Endometrial microvascular endothelial cells (primary cell): ENCODE results near the gene NEFH. TPM values are rescaled to one million over a fixed set of nuclear protein-coding genes. Genes with fewer than 3 reads are reported as not detected.

ENCODE experiments used
- in situ Hi-C: cut with HindIII; loops from 2 replicates; pipeline ENCODE4 v1.10.0; 2017; ENCODE audit warnings: low sequenced_read_pairs, low pct_unique_long_range_greater_than_20kb; ENCODE audit errors: inconsistent ontology term
- total RNA-seq: library from RNA; depleted of rRNA; stranded (reverse); fragments of >200 nt; gene quantifications from one replicate; pipeline ENCODE4 v1.2.3, GENCODE V29; 2015; ENCODE audit errors: inconsistent ontology term

Gene NEFH
- total RNA-seq, 1 donor from 2014 or later = 0.93 TPM

DNA sequence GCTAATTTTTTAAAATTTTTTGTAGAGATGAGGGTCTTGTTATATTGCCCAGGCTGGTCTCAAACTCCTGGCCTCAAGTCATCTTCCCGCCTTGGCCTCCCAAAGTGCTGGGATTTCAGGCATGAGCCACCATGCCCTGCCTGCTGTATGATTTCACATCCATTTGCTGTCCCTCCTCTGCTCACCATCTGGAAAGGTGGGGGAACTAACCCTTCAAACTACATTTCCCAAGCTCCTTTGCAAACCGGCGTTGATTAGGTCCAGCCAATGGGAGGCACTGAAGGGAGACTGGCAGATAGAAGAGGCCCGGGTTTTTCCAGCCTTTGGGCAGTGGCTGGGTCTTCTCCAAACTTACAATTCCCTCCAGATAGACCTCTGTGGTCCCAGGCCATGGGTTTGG is 22.3 kb upstream of the NEFH start:
- in situ Hi-C loops = no loop called here

DNA sequence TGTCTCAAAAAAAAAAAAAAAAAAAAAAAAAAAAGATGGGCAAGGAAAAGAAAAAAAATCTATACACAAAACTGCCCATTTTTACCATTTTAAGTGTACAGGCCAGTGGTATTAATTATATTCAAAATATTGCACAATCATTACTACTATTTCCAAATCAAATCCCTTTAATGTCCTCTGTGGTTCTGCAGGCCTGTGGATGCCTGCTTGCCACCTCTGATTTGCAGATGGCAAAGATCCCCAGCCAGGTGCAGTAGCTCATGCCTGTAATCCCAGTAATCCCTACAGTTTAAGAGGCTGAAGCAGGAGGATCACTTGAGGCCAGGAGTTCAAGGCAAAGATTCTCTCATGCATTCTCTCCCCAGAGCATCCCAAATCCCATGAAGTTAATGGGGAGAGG is 21.5 kb upstream of the NEFH start:
- in situ Hi-C loops = no loop called here

DNA sequence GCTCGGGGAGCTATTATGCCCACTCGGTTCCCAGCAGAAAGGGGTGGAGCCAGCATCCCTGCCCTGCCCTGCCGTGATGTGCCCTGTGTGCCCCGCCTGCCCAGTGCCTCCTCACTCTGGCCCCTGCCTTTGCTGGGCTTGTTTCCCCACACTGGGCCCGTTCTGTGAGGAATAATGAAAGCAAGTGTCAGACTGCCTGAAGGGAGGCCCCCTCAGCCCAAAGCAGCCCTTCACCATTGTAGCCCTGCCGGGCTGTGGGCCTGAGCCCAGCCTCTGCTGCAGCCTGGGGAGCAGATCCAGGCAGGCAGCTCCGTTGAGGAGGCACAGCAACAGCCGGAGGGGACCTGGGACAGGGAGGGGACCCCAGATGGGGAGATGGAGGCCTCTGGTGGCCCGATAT is 20.2 kb upstream of the NEFH start:
- in situ Hi-C loops = no loop called here

DNA sequence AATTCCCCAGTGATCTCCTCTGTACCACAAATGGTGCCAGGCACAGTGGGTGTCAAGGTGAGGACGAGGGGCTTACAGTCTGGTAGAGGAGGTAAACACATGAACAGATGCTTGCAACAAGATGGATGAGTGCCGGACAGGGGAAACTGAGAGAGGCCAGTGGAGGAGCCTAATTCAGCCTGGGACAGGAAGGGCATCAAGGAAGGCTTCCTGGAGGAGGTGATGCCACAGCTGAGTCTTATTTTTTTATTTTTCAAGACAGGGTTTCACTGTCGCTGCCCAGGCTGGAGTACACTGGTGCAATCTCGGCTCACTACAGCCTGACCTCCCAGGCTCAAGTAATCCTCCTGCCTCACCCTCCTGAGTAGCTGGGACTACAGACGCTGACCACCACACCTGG is 18.8 kb upstream of the NEFH start:
- in situ Hi-C loops = no loop called here

DNA sequence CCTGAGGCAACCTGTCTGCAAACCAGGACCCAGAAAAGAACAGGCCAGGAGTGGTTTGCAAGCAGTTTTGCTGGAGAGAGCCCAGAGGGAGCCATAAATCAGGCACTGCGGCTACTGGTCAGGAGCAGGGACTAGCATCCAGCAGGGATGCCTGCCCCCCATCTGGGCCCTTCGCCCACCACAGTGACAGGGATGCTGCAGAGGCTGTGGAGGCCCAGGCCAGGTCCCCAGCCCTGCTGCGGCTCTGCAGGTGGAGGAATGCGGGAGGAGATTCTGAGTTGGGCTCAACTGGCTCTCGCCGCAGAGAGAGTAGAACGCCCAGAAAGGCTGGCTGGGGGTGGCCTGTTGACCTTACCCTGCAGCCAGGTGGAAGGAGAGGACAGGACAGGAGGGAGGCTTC is 16.4 kb upstream of the NEFH start:
- in situ Hi-C loops = no loop called here

DNA sequence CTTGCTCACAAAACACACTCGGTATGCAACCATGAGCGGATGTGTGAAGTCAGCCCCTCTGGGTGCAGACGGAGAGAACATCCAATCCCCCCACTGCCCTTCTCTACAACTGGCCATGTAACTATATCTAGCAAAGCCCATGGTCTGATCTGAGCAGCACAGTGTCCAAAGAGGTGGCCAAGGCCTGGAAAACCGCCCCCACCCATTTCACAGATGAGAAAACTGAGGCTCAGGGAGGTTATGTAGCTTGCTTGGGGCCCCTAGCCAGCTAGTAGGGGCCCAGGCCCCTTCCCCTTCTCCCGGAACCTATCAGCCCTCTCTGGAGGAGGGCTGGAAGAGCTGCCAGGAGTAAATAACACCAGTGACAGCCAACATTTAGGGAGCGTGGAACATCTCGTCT is 15.4 kb upstream of the NEFH start:
- in situ Hi-C loops = no loop called here

DNA sequence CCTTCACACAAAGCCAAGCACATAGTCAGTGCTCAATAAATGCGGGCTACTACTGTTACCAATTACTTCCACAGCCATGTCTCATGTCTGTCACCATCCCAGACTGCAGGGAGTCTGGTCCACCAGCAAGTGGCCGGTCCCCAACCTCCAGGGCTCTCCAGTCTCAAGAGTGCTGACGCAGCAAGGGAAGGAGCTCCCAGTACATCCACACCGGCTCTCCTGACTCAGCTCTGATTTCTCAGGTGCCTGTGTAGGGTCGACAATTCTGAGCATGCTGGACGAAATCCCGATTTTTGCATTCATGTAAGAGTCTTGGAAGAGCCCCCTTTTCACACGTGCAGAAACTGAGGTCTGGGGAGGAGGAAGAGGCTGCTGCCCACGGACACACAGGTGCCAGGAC is 10.3 kb upstream of the NEFH start:
- in situ Hi-C loops = no loop called here

DNA sequence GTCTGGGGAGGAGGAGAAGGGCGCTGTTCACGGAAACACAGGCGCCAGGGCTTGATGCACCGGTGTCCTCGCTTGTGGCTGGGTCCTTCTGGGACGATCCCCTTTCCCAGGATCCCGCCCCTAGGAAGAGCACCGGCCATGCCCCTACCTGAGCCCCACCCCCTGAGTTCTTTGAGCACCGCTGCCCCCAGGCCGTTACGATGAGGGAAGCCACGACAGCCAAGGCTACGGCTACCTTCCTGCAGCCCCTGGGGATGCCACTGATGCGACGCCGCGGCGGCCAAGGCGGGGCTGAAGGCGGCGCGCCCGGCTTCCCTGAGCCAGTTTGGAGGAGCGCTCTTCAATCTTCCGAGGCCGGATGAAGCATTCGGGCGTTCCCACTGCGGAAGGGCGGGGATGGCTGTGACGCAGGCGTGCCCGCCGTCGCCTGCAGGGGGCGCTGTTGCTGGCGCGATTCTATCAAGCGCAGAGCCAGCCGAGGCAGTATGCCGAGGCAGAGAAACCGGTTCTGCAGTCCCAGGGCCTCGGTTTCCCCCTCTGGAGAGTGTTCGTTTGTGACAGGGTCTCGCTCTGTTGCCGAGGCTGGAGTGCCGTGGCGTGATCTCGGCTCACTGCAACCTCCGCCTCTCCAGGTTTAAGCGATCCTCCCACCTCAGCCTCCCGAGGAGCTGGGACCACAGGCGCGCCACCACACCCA is 9.7 kb upstream of the NEFH start:
- in situ Hi-C loops = no loop called here

DNA sequence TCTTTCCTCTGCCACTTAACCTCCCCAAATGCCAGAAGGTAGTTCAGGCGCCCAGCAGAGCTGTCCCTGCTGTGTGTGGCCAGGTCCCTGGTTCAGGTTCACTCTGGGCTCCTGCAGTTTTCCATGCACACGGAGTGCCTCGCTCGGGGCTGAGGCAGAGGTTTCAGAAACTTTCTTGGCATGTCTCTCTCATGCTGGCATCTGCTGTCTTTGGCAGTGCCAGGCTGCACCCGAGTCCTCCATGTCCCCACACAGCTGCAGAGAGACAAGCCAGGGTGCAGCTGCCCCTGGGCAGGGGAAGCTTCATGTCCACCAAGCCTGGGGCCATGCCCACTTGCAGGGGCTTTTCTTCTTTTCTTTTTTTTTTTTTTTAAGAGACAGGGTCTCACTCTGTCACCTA is 7.0 kb upstream of the NEFH start:
- in situ Hi-C loops = no loop called here

DNA sequence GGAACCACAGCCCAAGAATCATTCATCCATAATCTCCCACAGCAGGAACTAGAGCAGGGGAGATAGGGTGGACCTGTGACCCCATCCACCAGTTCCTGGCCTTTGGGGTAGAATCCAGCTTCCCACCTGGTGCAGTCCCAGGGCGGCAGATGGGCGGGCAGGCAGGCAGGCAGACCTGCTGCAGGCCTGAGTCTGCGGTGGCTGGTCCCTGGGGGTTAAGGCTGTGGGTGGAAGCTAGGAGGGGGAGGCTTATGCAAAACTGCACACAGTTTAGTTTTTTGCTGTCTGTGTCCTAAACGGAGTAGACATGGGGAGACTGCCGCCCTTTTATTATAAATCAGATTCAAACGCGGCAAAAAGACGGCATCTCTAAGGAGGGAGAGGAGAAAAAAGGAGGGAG is 4.5 kb upstream of the NEFH start:
- in situ Hi-C loops = no loop called here

DNA sequence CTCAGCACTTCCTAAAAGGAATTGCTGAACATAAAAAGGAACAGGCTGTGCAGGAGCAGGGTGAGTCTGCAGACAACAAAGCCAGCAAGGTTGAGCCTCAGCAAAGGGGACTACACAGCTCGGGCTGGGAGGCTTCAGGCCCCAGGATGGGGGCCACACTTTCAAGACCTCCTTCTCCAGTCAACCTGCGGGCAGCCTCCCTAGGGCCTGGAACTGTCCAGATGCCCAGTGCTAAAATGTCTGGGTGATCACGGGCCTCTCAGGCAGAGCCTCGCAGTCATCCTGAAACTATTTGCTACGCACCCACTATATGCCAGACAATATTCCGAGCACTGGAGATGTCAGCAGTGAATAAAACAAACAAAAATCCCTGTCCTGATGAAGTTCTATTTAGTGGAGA is 3.9 kb upstream of the NEFH start:
- in situ Hi-C loops = no loop called here

DNA sequence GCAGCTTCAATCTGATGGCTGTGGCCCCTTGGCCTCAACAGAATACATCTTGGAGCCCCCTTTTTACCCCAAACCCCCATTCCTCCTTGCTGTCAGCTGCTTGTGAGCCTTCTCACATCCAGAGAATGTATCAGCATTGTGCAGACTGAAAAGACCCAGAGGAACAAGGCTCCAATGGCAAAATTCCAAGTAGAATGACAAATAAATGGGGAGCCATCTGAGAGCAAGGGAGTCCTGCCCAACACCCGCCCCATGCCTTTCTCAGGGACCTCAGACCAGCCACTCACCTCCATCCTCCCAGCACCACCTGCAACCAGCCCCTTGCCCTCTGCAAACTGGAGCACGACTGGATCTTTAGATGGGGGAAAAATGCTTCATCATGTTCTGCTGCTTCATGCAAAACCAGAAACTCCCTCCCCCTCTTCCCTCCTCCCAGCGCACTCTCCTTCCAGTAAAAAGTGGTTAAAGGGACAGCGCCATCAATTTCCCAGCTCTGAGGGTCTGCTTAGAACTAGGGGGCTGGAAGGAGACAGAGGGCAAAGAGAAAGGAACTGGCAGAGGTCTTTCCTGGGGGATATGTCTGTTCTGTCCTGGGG is 2.2 kb upstream of the NEFH start:
- in situ Hi-C loops = no loop called here

DNA sequence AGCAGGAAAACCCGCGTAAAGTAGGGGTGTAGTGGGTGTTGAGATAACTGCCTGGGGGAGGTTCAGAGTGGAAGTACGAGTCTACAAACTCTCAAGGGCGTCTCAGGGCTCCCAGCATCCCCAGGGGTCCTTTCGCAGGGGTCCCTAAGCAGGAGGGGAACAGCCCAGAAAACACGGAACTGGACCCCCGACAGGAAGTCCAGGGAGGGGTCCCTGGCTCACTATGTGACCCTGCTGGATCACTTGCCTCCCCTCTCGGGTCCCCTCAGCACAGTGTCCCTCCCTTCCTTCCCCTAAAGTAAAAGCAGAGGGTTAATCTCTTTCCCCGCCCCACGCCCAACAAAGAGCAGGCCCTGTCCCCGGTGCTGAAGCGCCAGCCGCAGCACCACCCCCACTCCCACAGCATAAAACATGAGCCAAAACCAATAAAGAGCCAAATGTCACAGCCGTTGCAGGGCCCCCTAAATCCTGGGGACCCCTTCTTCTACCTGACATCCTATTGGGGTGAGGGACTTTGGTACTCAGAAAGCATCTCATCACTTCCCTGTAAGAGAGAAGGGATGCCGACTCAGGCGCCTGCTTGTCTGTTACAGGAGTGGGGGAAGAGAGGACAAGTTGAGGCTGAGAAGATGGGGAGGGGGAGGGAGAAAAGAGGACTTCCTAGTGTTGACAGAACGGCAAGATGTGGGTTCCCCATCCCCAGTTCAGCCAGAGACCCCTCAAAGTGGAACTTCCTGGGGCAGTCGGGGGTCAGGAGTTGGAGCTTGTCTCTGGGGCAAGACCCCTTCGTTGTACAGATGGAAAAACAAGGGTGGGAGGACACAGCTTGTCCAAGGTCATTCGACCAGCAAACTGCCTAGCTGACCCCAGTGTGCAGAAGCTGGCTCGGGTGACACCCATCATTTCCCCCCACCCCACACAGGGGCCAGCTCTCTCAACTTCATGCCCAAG is 1.4 kb upstream of the NEFH start:
- in situ Hi-C loops = no loop called here

DNA sequence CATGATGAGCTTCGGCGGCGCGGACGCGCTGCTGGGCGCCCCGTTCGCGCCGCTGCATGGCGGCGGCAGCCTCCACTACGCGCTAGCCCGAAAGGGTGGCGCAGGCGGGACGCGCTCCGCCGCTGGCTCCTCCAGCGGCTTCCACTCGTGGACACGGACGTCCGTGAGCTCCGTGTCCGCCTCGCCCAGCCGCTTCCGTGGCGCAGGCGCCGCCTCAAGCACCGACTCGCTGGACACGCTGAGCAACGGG is 169 bp downstream of the NEFH start:
- in situ Hi-C loops = no loop called here

DNA sequence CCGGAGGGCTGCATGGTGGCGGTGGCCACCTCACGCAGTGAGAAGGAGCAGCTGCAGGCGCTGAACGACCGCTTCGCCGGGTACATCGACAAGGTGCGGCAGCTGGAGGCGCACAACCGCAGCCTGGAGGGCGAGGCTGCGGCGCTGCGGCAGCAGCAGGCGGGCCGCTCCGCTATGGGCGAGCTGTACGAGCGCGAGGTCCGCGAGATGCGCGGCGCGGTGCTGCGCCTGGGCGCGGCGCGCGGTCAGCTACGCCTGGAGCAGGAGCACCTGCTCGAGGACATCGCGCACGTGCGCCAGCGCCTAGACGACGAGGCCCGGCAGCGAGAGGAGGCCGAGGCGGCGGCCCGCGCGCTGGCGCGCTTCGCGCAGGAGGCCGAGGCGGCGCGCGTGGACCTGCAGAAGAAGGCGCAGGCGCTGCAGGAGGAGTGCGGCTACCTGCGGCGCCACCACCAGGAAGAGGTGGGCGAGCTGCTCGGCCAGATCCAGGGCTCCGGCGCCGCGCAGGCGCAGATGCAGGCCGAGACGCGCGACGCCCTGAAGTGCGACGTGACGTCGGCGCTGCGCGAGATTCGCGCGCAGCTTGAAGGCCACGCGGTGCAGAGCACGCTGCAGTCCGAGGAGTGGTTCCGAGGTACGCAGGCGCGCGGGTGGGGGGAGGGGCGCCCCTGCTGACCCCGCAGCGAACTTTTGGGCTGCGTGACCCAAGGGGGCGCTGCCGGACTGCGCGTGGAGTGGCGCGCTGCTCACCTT is 670 bp downstream of the NEFH start:
- in situ Hi-C loops = no loop called here

DNA sequence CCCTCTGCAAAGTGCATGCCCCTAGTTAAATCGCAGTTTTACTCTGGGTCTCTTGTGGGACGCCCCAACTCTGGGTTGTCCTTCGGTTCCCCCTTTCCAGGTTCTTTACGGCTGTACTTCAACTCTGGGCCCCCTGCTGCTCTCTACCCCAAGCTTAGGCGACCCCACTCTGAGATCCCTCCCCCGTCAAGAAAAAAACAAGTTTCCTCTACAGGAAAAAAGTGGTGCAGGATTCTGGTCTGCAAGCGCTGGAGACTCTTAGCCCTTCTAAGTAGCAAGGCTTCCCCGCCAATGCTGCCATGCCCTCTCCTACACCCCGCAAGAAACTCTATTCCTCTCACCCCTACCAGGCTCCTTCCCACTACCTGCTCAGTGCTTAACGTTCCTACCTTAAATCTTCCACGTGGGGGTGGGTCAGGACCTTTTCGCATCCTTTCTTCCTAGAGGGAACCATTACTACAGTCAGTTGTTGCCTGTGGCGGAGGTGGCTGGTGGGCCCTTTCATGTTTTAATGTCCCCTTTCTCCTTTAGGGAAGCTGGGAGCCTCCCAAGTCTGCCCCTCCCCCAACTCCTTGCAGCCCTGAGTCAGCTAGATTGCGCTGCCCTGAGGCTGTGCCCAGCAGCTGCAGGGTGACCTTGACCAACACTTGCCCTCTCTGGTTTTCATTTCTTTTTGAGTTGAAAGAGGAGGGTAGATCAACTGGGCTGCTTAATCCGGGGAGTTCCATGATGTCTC is 1.4 kb downstream of the NEFH start:
- in situ Hi-C loops = no loop called here

DNA sequence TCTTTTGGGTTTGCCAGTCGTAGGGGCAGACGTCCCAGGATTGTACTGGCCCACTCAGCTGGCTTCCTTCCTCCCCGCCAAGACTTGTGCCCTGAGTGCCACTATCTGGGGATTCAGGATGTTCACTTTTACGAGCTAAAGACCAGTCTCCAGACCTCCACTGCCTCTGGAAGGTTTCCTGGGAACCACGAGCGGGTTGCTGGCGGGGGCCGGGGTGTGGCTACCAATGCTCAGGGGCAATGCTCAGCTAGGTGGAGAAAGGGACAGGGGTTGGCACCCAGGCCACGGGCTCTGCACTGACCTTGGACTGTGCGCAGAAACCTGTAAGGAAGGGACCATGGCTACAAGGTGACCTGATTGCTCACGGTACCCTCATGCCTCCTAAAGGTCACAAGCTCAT is 2.2 kb downstream of the NEFH start:
- in situ Hi-C loops = no loop called here

DNA sequence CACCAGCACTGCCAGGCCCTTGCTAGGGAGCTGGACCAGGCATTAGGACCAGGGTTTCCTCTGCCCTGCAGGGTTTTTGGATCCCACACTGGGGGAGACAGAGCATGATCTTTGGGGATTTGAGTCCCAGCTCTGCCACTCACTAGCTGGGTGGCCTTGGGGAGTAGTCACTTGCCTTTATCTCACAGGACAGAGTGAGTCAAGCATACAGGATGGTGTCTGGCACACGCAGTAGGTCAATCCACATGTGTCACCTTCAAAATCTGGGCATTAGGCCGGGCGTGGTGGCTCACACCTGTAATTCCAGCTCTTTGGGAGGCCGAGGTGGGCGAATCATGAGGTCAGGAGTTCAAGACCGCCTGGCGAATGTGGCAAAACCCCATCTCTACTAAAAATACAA is 2.7 kb downstream of the NEFH start:
- in situ Hi-C loops = no loop called here

DNA sequence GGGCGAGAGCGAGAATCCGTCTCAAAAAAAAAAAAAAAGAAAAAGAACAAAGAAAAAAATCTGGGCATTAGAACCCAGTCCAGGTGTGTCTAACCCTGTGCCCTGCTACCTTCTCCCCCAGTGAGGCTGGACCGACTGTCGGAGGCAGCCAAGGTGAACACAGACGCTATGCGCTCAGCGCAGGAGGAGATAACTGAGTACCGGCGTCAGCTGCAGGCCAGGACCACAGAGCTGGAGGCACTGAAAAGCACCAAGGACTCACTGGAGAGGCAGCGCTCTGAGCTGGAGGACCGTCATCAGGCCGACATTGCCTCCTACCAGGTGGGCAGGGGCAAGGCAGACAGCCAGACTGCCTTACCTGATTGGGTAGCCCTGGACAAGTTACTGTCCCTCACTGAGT is 3.2 kb downstream of the NEFH start:
- in situ Hi-C loops = no loop called here
